ENCODE results near the gene SIK2. TPM values are rescaled to one million over a fixed set of nuclear protein-coding genes. Genes with fewer than 3 reads are reported as not detected.

SIK2 gene
- total RNA-seq, 1 experiment from 2014 or later, result 13.0 TPM

DNA sequence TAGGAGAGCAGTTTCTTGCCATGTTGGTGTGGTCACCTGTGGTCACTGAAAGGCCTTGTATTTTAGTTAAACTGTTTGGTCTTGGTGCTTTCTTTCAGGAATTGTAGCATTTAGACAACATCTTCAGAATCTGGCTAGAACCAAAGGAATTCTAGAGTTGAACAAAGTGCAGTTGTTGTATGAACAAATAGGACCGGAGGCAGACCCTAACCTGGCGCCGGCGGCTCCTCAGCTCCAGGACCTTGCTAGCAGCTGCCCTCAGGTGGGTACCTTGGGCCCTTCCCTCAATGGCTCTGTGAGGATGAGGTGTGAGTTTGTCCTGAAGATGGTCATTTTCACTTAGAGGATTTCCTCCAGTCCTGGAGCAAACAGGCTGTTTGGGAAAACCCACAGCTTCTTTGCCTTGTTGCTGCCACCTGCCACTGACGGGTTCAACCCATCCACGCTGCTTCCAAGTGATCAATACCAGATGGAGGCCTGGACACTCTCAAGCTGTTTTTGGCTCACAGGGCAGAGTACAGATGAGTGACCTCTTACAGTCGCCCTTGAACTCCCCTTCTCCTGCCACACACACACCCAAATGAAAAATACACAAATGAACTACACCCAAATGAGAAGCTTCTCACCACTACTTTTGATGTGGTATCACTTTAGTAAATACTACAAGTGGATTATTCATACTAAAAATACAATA, 118.7 kb downstream of the SIK2 start (continued):
- no peak for TF ChIP-seq TCF7L2 (IDR thresholded peaks at IDR 0.05; ENCODE audit: borderline replicate concordance, extremely low read depth, insufficient read depth, insufficient read length)
- TF ChIP-seq RAD21 (IDR thresholded peaks at IDR 0.05; ENCODE audit: low read depth), result no peak
- TF ChIP-seq, protein P1, sequence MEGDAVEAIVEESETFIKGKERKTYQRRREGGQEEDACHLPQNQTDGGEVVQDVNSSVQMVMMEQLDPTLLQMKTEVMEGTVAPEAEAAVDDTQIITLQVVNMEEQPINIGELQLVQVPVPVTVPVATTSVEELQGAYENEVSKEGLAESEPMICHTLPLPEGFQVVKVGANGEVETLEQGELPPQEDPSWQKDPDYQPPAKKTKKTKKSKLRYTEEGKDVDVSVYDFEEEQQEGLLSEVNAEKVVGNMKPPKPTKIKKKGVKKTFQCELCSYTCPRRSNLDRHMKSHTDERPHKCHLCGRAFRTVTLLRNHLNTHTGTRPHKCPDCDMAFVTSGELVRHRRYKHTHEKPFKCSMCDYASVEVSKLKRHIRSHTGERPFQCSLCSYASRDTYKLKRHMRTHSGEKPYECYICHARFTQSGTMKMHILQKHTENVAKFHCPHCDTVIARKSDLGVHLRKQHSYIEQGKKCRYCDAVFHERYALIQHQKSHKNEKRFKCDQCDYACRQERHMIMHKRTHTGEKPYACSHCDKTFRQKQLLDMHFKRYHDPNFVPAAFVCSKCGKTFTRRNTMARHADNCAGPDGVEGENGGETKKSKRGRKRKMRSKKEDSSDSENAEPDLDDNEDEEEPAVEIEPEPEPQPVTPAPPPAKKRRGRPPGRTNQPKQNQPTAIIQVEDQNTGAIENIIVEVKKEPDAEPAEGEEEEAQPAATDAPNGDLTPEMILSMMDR (IDR thresholded peaks at IDR 0.05 in 2 of 3, conservative IDR thresholded peaks at IDR 0.05 in 1 of 3; ENCODE audit: borderline replicate concordance in 1 of 3, insufficient read depth in 1 of 3, low read depth in 2 of 3, low read length in 2 of 3), result no peak
- TF ChIP-seq CEBPB (IDR thresholded peaks at IDR 0.05; ENCODE audit: low read depth), result no peak
- TF ChIP-seq, protein P2, sequence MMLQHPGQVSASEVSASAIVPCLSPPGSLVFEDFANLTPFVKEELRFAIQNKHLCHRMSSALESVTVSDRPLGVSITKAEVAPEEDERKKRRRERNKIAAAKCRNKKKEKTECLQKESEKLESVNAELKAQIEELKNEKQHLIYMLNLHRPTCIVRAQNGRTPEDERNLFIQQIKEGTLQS (IDR thresholded peaks at IDR 0.05), result no peak

DNA sequence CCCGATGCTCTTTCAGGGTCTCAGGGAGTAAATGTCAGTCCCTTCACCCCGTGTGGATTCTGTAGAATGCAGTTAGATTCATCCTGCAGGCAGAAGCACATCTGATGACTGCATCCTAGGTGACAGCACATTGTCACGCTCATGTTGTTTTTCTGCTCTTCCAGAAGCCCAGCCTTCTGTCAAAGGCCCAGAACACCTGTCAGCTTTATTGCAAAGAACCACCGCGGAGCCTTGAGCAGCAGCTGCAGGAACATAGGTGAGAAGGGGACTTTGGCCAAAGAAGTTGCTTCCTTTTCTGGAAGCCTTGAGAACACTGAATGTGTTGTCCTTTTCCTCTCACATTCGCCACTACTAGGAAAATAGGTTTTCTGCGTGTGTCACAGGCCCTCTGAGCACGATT, 120.3 kb downstream of the SIK2 start:
- Histone ChIP-seq H3K9me3 (ENCODE audit: control insufficient read depth in 1 of 2, insufficient read depth in 1 of 2, low read depth in 1 of 2, low read length in 2 of 2) (no peaks in the 10 kb centered on the region), H3K4me2 (ENCODE audit: low read length) (no peak overlapping the region), H3K9ac (ENCODE audit: low read length) (no peak overlapping the region), H3K79me2 (ENCODE audit: insufficient read depth, low read length) (no peaks in the 10 kb centered on the region), H3K27me3 (ENCODE audit: insufficient read depth, low read length) (no peaks in the 10 kb centered on the region), H3K9me2 (ENCODE audit: insufficient read depth) (no peaks in the 10 kb centered on the region), H3K4me3 (replicated peaks in 1 of 2; ENCODE audit: low read depth in 1 of 2, low read length in 2 of 2) (no peak overlapping the region), H2AFZ (ENCODE audit: low read depth, low read length, poor library complexity, severe bottlenecking) (no peak overlapping the region), H3K4me1 (ENCODE audit: control insufficient read depth in 1 of 2, insufficient read depth in 2 of 2, low read length in 2 of 2) (no peaks in the 10 kb centered on the region), H3K27ac (ENCODE audit: low read depth, low read length) (no peak overlapping the region), H4K20me1 (ENCODE audit: insufficient read depth) (no peaks in the 10 kb centered on the region), H3K36me3 (ENCODE audit: control insufficient read depth in 1 of 2, insufficient read depth in 2 of 2, low read length in 2 of 2) (peaks cover 20 to 36% of the 10 kb centered on the region in 2 experiments)
- CTCF ChIA-PET, result no interaction called here
- RAD21 ChIA-PET (ENCODE audit: low non-redundant PET in 1 of 2, low total read pairs in 2 of 2, uncharacterized antibody in 2 of 2, unreplicated experiment in 2 of 2), result no interaction called here
- no TSS peak for BruUV-seq (replicated peaks)
- ATAC-seq, result no peak
- intact Hi-C loops (cut with micrococcal nuclease), result no loop called here
- POLR2A ChIA-PET, result no interaction called here
- no peak for DNase-seq (ENCODE audit: low read depth, low spot score)
- TF ChIP-seq RAD21 (IDR thresholded peaks at IDR 0.05; ENCODE audit: low read depth) (no peak), POLR2A (IDR thresholded peaks at IDR 0.05; ENCODE audit: borderline replicate concordance, extremely low read depth, insufficient read depth, insufficient read length) (no peak), ZFX (IDR thresholded peaks at IDR 0.05) (no peak), ZNF274 (IDR thresholded peaks at IDR 0.05; ENCODE audit: low read depth, low read length) (no peak), EZH2 (IDR thresholded peaks at IDR 0.05) (no peak), POLR2AphosphoS5 (IDR thresholded peaks at IDR 0.05; ENCODE audit: low read depth, low read length) (no peak), SP1 (IDR thresholded peaks at IDR 0.05; ENCODE audit: low read depth) (no peak), CEBPB (IDR thresholded peaks at IDR 0.05; ENCODE audit: low read depth) (no peak), TCF7L2 (IDR thresholded peaks at IDR 0.05; ENCODE audit: borderline replicate concordance, extremely low read depth, insufficient read depth, insufficient read length) (no peak), EGR1 (IDR thresholded peaks at IDR 0.05; ENCODE audit: low read depth) (no peak), CBX3 (IDR thresholded peaks at IDR 0.05; ENCODE audit: low read depth) (no peak), EZH2phosphoT487 (IDR thresholded peaks at IDR 0.05; ENCODE audit: borderline replicate concordance) (no peak), JUND (IDR thresholded peaks at IDR 0.05) (no peak)
- TF ChIP-seq, protein P2 (IDR thresholded peaks at IDR 0.05), result no peak
- TF ChIP-seq, protein P3, sequence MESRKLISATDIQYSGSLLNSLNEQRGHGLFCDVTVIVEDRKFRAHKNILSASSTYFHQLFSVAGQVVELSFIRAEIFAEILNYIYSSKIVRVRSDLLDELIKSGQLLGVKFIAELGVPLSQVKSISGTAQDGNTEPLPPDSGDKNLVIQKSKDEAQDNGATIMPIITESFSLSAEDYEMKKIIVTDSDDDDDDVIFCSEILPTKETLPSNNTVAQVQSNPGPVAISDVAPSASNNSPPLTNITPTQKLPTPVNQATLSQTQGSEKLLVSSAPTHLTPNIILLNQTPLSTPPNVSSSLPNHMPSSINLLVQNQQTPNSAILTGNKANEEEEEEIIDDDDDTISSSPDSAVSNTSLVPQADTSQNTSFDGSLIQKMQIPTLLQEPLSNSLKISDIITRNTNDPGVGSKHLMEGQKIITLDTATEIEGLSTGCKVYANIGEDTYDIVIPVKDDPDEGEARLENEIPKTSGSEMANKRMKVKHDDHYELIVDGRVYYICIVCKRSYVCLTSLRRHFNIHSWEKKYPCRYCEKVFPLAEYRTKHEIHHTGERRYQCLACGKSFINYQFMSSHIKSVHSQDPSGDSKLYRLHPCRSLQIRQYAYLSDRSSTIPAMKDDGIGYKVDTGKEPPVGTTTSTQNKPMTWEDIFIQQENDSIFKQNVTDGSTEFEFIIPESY (IDR thresholded peaks at IDR 0.05; ENCODE audit: extremely low read depth, insufficient replicate concordance, low read length), result no peak
- TF ChIP-seq, protein P4, sequence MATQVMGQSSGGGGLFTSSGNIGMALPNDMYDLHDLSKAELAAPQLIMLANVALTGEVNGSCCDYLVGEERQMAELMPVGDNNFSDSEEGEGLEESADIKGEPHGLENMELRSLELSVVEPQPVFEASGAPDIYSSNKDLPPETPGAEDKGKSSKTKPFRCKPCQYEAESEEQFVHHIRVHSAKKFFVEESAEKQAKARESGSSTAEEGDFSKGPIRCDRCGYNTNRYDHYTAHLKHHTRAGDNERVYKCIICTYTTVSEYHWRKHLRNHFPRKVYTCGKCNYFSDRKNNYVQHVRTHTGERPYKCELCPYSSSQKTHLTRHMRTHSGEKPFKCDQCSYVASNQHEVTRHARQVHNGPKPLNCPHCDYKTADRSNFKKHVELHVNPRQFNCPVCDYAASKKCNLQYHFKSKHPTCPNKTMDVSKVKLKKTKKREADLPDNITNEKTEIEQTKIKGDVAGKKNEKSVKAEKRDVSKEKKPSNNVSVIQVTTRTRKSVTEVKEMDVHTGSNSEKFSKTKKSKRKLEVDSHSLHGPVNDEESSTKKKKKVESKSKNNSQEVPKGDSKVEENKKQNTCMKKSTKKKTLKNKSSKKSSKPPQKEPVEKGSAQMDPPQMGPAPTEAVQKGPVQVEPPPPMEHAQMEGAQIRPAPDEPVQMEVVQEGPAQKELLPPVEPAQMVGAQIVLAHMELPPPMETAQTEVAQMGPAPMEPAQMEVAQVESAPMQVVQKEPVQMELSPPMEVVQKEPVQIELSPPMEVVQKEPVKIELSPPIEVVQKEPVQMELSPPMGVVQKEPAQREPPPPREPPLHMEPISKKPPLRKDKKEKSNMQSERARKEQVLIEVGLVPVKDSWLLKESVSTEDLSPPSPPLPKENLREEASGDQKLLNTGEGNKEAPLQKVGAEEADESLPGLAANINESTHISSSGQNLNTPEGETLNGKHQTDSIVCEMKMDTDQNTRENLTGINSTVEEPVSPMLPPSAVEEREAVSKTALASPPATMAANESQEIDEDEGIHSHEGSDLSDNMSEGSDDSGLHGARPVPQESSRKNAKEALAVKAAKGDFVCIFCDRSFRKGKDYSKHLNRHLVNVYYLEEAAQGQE (IDR thresholded peaks at IDR 0.05; ENCODE audit: low read depth), result no peak

Measured in HCT116 (cell line).